ENCODE measurements around the gene POU2AF1.

DNA sequence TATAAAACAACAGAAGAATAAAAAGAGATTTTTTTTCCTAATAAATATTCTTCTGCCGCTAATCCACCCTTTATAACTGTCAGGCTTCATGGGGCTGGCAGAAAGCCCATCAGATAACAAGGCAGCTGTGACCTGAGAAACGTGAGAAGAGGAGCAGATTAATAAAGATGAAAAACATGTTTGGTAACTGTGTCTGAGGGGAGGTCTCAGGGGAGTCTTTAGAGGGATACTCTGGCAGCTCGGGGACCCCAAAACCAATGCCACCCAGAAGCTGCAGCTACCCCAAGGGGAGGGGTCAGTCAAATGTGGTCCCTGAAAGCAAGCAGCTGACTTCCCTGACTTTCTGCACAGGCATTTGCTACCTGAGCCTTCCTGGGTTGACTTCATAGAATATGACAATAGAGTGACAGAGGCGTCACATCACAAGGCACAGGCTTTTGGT is 48.4 kb upstream of the POU2AF1 start:
- no peak for TF ChIP-seq CEBPB (IDR thresholded peaks at IDR 0.05)
- peak; percentile 75; the same call in 1 of the 2 replicates for TF ChIP-seq EP300 (IDR thresholded peaks at IDR 0.05; ENCODE audit: borderline replicate concordance)
- TF ChIP-seq TAF1 (IDR thresholded peaks at IDR 0.05; ENCODE audit: low read depth): no peak
